Measurements from ENCODE around the gene HTR7. TPM values are rescaled to one million over a fixed set of nuclear protein-coding genes. Genes with fewer than 3 reads are reported as not detected.

HTR7 gene
- total RNA-seq, 4 donors from 2014 or later: 0.19 to 2.0 (median 0.61) TPM

DNA sequence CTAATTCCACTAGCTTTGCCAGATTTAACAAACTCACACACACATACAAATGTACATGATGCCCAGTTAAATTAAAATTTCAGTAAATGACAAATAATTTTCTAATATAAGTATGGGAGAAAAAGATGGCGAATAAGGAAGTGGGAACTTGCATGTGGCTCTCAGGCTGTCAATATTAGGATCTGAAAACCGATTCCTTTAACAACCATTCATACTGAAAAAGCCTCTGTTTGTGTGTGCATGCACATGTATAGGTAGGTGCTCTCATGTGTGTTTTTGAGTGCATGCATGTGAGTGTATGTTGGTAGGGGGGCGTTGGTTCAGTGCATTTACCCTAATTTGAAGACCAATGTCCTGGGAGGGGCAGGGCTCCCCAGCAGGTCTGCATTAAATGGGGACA, 125.3 kb downstream of the HTR7 start:
- ATAC-seq (ENCODE audit: low FRiP score) (no peak), DNase-seq (ENCODE audit: low spot score) (no peak)

DNA sequence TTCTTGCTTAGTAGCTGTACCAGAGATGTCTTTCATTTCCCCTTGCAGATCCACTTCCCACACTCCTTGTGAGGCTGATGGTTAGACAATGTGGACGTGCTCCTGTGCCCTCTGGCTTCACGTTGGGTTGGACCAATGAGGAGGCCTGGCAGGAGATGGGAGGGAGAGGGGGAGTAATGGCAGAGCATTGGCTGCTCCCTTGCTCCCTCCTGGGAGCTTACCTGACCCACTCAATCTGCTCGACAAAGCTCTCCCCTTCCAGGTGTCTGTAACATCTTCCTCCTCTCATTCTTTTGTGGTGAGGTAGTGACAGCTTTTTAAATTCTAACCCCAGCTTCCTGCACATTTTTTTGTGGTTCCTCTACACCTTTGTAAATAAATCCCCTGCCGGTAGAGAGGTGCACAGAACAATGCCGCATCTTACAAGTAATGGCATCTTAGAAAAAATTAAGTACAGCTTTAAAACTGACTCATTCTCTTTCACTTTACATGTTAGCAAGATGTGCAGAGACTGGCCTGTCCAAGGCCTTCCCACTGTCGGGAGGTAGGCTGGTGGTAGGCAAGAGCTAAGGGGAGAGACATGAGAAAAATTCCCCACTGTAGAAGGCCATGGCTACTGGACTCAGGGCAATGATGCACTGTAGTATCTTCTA, 134.3 kb downstream of the HTR7 start:
- ATAC-seq (ENCODE audit: low FRiP score): no peak
- TF ChIP-seq, protein P1, sequence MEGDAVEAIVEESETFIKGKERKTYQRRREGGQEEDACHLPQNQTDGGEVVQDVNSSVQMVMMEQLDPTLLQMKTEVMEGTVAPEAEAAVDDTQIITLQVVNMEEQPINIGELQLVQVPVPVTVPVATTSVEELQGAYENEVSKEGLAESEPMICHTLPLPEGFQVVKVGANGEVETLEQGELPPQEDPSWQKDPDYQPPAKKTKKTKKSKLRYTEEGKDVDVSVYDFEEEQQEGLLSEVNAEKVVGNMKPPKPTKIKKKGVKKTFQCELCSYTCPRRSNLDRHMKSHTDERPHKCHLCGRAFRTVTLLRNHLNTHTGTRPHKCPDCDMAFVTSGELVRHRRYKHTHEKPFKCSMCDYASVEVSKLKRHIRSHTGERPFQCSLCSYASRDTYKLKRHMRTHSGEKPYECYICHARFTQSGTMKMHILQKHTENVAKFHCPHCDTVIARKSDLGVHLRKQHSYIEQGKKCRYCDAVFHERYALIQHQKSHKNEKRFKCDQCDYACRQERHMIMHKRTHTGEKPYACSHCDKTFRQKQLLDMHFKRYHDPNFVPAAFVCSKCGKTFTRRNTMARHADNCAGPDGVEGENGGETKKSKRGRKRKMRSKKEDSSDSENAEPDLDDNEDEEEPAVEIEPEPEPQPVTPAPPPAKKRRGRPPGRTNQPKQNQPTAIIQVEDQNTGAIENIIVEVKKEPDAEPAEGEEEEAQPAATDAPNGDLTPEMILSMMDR (IDR thresholded peaks at IDR 0.05): no peak
- DNase-seq (ENCODE audit: low spot score): no peak

More for the DNA sequence above, 125.3 kb downstream of the HTR7 start:
- TF ChIP-seq, protein P1 (IDR thresholded peaks at IDR 0.05): no peak

DNA sequence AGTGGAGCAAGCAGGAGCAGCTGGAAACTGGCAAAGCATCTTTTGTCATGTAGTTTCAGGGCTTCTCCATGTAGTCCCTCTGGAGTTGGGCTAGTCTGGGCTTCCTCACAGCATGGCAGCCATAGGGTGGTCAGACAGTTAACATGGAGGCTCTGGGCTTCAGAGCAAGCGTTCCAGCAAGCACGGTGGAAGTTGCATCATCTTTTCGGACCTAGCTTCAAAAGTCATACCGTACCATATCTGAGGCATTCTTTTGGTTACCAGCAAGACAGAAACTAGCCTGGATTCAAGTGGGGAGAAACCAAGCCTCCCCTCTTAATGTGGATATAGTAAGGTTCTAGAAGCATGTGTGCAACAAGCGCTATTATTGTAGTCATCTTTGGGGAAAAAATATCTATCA, 135.0 kb downstream of the HTR7 start:
- ATAC-seq (ENCODE audit: low FRiP score): no peak
- DNase-seq (ENCODE audit: low spot score): no peak
- TF ChIP-seq, protein P1 (IDR thresholded peaks at IDR 0.05): no peak

DNA sequence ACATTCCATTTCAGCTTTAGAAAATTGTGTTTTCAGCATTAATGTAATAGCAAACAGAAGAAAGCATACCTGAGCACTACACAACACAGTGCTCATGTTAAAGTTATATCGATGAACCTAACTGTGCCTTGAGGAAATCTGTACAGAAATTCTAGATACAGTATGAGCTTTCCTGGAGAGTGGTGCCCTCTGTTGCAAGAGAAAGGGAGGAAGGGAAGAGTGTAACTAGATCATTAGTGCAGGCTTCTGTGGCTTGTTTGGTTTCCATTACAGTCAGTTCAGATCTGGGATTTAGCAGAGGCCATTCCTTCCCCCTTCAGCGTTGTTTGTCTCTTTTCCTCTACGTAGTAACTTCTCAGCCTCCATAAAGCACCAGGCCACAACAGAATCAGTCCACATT, 139.7 kb downstream of the HTR7 start:
- TF ChIP-seq, protein P1 (IDR thresholded peaks at IDR 0.05): no peak
- ATAC-seq (ENCODE audit: low FRiP score): no peak
- DNase-seq (ENCODE audit: low spot score): no peak

DNA sequence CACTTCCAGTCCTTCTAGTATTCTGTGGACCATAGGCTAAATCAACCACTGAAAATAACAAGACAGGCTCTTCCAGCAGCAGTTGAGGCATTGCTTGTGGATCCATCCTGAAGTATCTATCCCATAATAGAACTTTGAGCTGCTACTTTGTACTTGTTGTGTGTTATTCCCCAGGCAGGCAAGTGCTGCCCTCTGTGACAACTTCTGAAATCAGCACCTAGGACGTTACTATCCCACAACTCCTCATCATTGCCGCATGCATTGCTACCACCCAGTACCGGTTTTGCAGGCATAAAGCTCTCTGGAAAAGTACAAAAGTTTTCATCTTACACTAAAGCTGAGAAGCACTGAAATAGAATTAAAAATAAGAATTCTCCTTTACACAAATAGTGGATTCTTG, 145.3 kb downstream of the HTR7 start:
- DNase-seq (ENCODE audit: low spot score) (no peak), ATAC-seq (ENCODE audit: low FRiP score) (no peak)
- TF ChIP-seq, protein P1 (IDR thresholded peaks at IDR 0.05): no peak

DNA sequence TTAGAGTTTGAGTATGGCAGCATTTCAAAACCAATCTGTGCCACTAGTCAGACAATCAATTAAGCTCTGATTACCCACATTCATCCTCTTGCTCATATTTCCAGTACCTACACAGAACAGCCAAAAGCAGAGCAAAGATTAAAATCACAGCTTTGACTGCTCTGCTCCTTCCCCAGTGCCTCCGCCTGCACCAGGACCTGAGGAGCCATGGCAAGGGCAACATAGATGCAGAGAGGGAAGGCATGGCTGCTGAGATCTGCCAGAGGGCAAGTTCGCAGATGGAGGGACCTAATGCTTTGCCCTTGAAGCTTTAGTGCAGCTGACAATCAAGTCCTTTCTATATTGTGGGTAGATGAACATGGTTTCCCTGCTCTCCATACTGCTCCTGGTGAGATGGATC, 148.1 kb downstream of the HTR7 start:
- no peak for ATAC-seq (ENCODE audit: low FRiP score)
- TF ChIP-seq, protein P1 (IDR thresholded peaks at IDR 0.05): no peak
- DNase-seq (ENCODE audit: low spot score): no peak

DNA sequence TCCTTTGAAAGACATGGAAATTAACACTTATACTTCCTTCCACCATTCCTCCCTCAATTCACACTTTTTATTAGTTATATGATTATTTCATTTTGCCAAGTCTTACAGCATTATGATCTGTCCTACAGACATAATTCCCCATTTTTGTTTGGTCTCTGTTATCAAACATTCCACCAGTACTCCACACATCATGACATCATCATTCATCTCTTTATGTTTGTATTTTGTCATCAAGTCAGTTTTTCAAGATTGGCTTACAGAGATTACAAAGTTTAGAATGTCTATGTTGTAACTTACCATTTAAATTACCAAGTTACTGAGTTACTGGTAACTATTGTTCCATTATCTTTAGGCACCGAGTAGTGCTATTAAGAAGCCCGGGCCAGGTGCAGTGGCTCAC, 150.2 kb downstream of the HTR7 start:
- TF ChIP-seq, protein P1 (IDR thresholded peaks at IDR 0.05): no peak
- ATAC-seq (ENCODE audit: low FRiP score) (no peak), DNase-seq (ENCODE audit: low spot score) (no peak)

All from omental fat pad (tissue), 4 donors.